ENCODE data around the gene COL4A1.

Gene COL4A1

GRCh38 chr13:110336681-110337080, 29.7 kb upstream of the COL4A1 start:
- no peak for DNase-seq (ENCODE audit: low read depth)
- no peak overlapping the region for H3K4me3 ChIP-seq (ENCODE audit: low read depth, low read length)
- TF ChIP-seq CTCF (IDR thresholded peaks at IDR 0.05; ENCODE audit: control insufficient read depth, extremely low read depth, insufficient read depth), result no peak

- H3K4me3 ChIP-seq (ENCODE audit: low read depth, low read length), result no peak overlapping the region
- DNase-seq (ENCODE audit: low read depth), result no peak
- TF ChIP-seq CTCF (IDR thresholded peaks at IDR 0.05; ENCODE audit: control insufficient read depth, extremely low read depth, insufficient read depth), result no peak
These were observed 29.2 kb upstream of the COL4A1 start for GRCh38 chr13:110336108-110336507.

GRCh38 chr13:110334841-110335490, 28.0 kb upstream of the COL4A1 start:
- no peak for TF ChIP-seq CTCF (IDR thresholded peaks at IDR 0.05; ENCODE audit: control insufficient read depth, extremely low read depth, insufficient read depth)
- no peak for DNase-seq (ENCODE audit: low read depth)
- no peak overlapping the region for H3K4me3 ChIP-seq (ENCODE audit: low read depth, low read length)

GRCh38 chr13:110334256-110334655, 27.3 kb upstream of the COL4A1 start:
- no peak for TF ChIP-seq CTCF (IDR thresholded peaks at IDR 0.05; ENCODE audit: control insufficient read depth, extremely low read depth, insufficient read depth)
- no peak for DNase-seq (ENCODE audit: low read depth)
- no peak overlapping the region for H3K4me3 ChIP-seq (ENCODE audit: low read depth, low read length)

- no peak overlapping the region for H3K4me3 ChIP-seq (ENCODE audit: low read depth, low read length)
- no peak for TF ChIP-seq CTCF (IDR thresholded peaks at IDR 0.05; ENCODE audit: control insufficient read depth, extremely low read depth, insufficient read depth)
- DNase-seq (ENCODE audit: low read depth), result no peak
These were observed 26.9 kb upstream of the COL4A1 start for GRCh38 chr13:110333837-110334236.

- no peak for TF ChIP-seq CTCF (IDR thresholded peaks at IDR 0.05; ENCODE audit: control insufficient read depth, extremely low read depth, insufficient read depth)
- no peak overlapping the region for H3K4me3 ChIP-seq (ENCODE audit: low read depth, low read length)
- DNase-seq (ENCODE audit: low read depth), result no peak
These were observed 25.8 kb upstream of the COL4A1 start for GRCh38 chr13:110332750-110333149.

GRCh38 chr13:110331362-110331761, 24.4 kb upstream of the COL4A1 start:
- no peak overlapping the region for H3K4me3 ChIP-seq (ENCODE audit: low read depth, low read length)
- TF ChIP-seq CTCF (IDR thresholded peaks at IDR 0.05; ENCODE audit: control insufficient read depth, extremely low read depth, insufficient read depth), result no peak
- DNase-seq (ENCODE audit: low read depth), result no peak
